ENCODE measurements around the gene LRRC23.

Gene LRRC23

DNA sequence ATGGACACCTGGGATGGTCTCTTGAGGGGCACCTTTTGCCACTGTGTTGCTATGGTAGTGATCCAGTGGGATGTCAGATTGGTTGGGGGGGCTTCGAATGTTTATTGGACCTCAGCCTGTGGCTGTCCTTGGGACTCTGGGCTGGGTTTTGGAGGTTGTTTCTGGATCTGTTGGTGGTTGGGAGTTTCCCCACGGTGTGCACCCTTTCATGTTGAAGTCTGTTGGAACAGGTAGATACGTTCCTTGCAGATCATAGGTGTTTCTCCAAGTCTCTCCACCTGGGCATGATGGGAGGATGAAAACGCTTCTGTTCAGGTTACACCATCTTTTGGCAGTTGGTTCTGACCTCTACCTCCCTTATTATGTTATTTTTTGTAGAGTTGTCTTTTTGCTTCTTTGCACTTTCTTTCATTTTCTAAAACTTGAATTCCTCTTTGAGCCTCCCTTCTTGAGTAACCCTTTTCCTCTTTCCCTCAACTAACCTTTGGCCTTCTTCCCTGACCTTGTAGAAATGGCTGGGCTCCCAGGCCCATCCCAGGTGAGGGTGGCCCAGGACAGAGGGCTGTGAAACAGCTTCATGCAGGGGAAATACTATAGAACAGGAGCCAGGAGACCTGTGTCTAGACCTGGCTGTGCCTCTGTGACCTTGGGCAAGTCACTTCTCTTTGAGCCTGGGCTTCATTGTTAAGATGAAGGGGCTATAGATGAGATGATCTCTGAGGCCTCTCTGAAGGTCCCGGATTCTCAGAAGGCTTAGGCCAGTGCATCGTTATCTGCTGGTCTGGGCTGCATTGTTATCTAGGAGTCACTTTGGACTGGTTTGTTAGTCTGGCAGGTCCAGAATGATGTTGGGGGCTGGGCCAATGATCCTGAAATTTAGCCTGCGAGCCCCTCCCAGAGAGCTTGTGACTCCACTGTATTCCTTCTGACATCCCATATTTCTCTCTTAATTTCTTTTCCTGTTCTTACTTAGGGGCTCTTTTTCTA lies 25.1 kb downstream of the LRRC23 start:
- TF ChIP-seq, protein P1, sequence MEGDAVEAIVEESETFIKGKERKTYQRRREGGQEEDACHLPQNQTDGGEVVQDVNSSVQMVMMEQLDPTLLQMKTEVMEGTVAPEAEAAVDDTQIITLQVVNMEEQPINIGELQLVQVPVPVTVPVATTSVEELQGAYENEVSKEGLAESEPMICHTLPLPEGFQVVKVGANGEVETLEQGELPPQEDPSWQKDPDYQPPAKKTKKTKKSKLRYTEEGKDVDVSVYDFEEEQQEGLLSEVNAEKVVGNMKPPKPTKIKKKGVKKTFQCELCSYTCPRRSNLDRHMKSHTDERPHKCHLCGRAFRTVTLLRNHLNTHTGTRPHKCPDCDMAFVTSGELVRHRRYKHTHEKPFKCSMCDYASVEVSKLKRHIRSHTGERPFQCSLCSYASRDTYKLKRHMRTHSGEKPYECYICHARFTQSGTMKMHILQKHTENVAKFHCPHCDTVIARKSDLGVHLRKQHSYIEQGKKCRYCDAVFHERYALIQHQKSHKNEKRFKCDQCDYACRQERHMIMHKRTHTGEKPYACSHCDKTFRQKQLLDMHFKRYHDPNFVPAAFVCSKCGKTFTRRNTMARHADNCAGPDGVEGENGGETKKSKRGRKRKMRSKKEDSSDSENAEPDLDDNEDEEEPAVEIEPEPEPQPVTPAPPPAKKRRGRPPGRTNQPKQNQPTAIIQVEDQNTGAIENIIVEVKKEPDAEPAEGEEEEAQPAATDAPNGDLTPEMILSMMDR (IDR thresholded peaks at IDR 0.05; ENCODE audit: low read depth, low read length, missing control alignments), result no peak
- peak overlapping the region; percentile 96 for H3K4me3 ChIP-seq (ENCODE audit: low read depth, low read length)
- DNase-seq (ENCODE audit: low read depth), result no peak
- in situ Hi-C loops (cut with HindIII; ENCODE audit: low sequenced_read_pairs), result no loop called here

DNA sequence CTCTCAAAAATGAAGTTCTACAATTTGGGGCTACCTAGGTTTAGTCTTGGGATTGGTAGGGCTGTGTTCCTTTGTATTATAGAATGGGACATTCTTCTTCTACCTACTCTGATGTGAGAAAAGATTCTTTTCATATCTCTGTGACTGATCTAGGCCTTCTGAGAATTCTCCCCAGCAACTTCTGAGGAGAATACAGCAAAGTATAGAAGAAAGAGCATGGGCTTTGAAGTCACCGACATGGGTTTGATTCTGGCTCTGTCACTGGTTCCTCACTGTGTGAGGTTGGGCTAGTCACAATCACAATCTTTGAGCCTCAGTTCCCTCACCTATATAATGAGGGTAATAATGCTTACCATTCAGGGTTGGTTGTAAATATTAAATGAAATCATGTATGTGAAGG lies 28.1 kb downstream of the LRRC23 start:
- TF ChIP-seq, protein P1 (IDR thresholded peaks at IDR 0.05; ENCODE audit: low read depth, low read length, missing control alignments), result no peak
- in situ Hi-C loops (cut with HindIII; ENCODE audit: low sequenced_read_pairs), result no loop called here
- no peak overlapping the region for H3K4me3 ChIP-seq (ENCODE audit: low read depth, low read length)
- no peak for DNase-seq (ENCODE audit: low read depth)

DNA sequence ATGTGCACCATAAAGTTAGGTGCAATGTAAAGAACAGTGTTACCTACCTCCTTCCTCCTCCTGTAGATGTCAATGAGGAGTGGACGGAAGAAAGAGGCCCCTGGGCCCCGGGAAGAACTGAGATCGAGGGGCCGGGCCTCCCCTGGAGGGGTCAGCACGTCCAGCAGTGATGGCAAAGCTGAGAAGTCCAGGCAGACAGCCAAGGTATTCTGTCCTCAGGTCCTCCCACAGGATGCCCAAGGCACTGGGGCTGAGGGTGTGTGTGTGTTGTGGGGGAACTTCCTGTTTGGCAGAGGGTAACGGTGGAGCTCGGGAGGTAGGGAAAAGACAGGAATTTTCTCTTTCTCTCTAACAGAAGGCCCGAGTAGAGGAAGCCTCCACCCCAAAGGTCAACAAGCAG lies 29.5 kb downstream of the LRRC23 start:
- TF ChIP-seq, protein P1 (IDR thresholded peaks at IDR 0.05; ENCODE audit: low read depth, low read length, missing control alignments), result no peak
- in situ Hi-C loops (cut with HindIII; ENCODE audit: low sequenced_read_pairs), result no loop called here
- no peak for DNase-seq (ENCODE audit: low read depth)

DNA sequence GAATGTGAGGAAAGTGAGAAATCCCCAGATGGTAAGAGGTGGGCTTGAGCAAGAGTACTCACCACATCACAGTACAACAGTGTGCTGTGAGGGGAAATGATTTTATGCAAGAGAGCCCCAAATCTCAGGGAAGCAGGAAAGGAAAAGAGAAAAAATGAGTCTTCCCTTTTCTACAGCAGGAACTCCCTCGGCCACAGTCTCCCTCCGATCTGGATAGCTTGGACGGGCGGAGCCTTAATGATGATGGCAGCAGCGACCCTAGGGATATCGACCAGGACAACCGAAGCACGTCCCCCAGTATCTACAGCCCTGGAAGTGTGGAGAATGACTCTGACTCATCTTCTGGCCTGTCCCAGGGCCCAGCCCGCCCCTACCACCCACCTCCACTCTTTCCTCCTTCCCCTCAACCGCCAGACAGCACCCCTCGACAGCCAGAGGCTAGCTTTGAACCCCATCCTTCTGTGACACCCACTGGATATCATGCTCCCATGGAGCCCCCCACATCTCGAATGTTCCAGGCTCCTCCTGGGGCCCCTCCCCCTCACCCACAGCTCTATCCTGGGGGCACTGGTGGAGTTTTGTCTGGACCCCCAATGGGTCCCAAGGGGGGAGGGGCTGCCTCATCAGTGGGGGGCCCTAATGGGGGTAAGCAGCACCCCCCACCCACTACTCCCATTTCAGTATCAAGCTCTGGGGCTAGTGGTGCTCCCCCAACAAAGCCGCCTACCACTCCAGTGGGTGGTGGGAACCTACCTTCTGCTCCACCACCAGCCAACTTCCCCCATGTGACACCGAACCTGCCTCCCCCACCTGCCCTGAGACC lies 31.0 kb downstream of the LRRC23 start:
- in situ Hi-C loops (cut with HindIII; ENCODE audit: low sequenced_read_pairs), result no loop called here
- TF ChIP-seq, protein P1 (IDR thresholded peaks at IDR 0.05; ENCODE audit: low read depth, low read length, missing control alignments), result no peak
- no peak overlapping the region for H3K4me3 ChIP-seq (ENCODE audit: low read depth, low read length)
- DNase-seq (ENCODE audit: low read depth), result no peak

More for the DNA sequence above, 29.5 kb downstream of the LRRC23 start:
- H3K4me3 ChIP-seq (ENCODE audit: low read depth, low read length), result no peak overlapping the region

DNA sequence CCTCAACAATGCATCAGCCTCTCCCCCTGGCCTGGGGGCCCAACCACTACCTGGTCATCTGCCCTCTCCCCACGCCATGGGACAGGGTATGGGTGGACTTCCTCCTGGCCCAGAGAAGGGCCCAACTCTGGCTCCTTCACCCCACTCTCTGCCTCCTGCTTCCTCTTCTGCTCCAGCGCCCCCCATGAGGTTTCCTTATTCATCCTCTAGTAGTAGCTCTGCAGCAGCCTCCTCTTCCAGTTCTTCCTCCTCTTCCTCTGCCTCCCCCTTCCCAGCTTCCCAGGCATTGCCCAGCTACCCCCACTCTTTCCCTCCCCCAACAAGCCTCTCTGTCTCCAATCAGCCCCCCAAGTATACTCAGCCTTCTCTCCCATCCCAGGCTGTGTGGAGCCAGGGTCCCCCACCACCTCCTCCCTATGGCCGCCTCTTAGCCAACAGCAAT lies 31.6 kb downstream of the LRRC23 start:
- H3K4me3 ChIP-seq (ENCODE audit: low read depth, low read length), result no peak overlapping the region
- in situ Hi-C loops (cut with HindIII; ENCODE audit: low sequenced_read_pairs), result no loop called here
- DNase-seq (ENCODE audit: low read depth), result no peak
- TF ChIP-seq, protein P1 (IDR thresholded peaks at IDR 0.05; ENCODE audit: low read depth, low read length, missing control alignments), result no peak
